ENCODE results near the gene PDIA4.

- no peak for TF ChIP-seq POLR2AphosphoS5 (IDR thresholded peaks at IDR 0.05; ENCODE audit: low read depth, low read length)
- TF ChIP-seq CTCF (IDR thresholded peaks at IDR 0.05 in 2 of 3, conservative IDR thresholded peaks at IDR 0.05 in 1 of 3; ENCODE audit: borderline replicate concordance in 1 of 3, insufficient read depth in 1 of 3, low read depth in 2 of 3, low read length in 2 of 3): no peak
- no peak for TF ChIP-seq REST (IDR thresholded peaks at IDR 0.05; ENCODE audit: low read depth)
- TF ChIP-seq EZH2 (IDR thresholded peaks at IDR 0.05): no peak
- no peak for TF ChIP-seq POLR2A (IDR thresholded peaks at IDR 0.05; ENCODE audit: borderline replicate concordance, extremely low read depth, insufficient read depth, insufficient read length)
- no peak for TF ChIP-seq SRF (IDR thresholded peaks at IDR 0.05; ENCODE audit: low read depth)
- no peak for TF ChIP-seq YY1 (IDR thresholded peaks at IDR 0.05; ENCODE audit: extremely low read depth, insufficient replicate concordance, low read depth, low read length)
These were observed 4.6 kb downstream of the PDIA4 start for GRCh38 chr7:149023662-149024061.

Measured in HCT116 (cell line).